Endodermal cell (in vitro differentiated cells): ENCODE results near the gene CRTC1. TPM values are rescaled to one million over a fixed set of nuclear protein-coding genes. Genes with fewer than 3 reads are reported as not detected.

Experiments
- DNase-seq: peaks from one replicate; pipeline ENCODE4 v3.0.0-alpha.2; 2017
- H3K27ac ChIP-seq: 2 replicates; pipeline ENCODE4 v1.5.1; 2013; ENCODE audit warnings: mild to moderate bottlenecking, low read depth, low read length, moderate library complexity
- H3K27me3 ChIP-seq: 2 replicates; pipeline ENCODE4 v1.6.1; 2013; ENCODE audit warnings: mild to moderate bottlenecking, low read length, moderate library complexity; ENCODE audit not compliant: insufficient read depth, control insufficient read depth, poor library complexity, severe bottlenecking
- H3K36me3 ChIP-seq: 2 replicates; pipeline ENCODE4 v1.7.0; 2013; ENCODE audit warnings: mild to moderate bottlenecking, low read length, moderate library complexity; ENCODE audit not compliant: control insufficient read depth, insufficient read depth
- H3K4me1 ChIP-seq: one replicate; pipeline ENCODE4 v1.7.0; 2013; ENCODE audit warnings: low read length; ENCODE audit not compliant: control insufficient read depth, insufficient read depth
- H3K4me3 ChIP-seq: 2 replicates; pipeline ENCODE4 v1.5.1; 2013; ENCODE audit warnings: mild to moderate bottlenecking, low read length, moderate library complexity
- H3K9ac ChIP-seq: 2 replicates; pipeline ENCODE4 v1.6.1; 2013; ENCODE audit warnings: mild to moderate bottlenecking, low read length, moderate library complexity; ENCODE audit not compliant: poor library complexity, severe bottlenecking; ENCODE audit errors: extremely low read depth
- H3K9me3 ChIP-seq: 2 replicates; pipeline ENCODE4 v1.6.1; 2013; ENCODE audit warnings: mild to moderate bottlenecking, low read length, moderate library complexity; ENCODE audit not compliant: control insufficient read depth
- H3K27ac Mint-ChIP-seq: 2 replicates; pipeline ENCODE4 v1.8.0; 2020; ENCODE audit warnings: mixed read lengths
- H3K27me3 Mint-ChIP-seq: 2 replicates; pipeline ENCODE4 v1.8.0; 2021; ENCODE audit warnings: mild to moderate bottlenecking, mixed read lengths; ENCODE audit not compliant: insufficient read depth
- H3K36me3 Mint-ChIP-seq: 2 replicates; pipeline ENCODE4 v1.8.0; 2020; ENCODE audit warnings: low read depth, mixed read lengths
- H3K4me1 Mint-ChIP-seq: 2 replicates; pipeline ENCODE4 v1.8.0; 2020; ENCODE audit warnings: mixed read lengths
- H3K4me3 Mint-ChIP-seq: 2 replicates; pipeline ENCODE4 v1.8.0; 2020; ENCODE audit warnings: mild to moderate bottlenecking, moderate library complexity, mixed read lengths
- H3K9me3 Mint-ChIP-seq: 2 replicates; pipeline ENCODE4 v1.8.0; 2020; ENCODE audit warnings: mild to moderate bottlenecking, mixed read lengths
- CTCF ChIP-seq: fragments of 200-600 bp; sonication (generic); conservative IDR thresholded peaks from 2 replicates; pipeline ENCODE4 v1.5.0; 2021; ENCODE audit warnings: antibody characterized with exemption, mild to moderate bottlenecking
- WGBS, 2 experiments: methylation state at CpG; one replicate each; pipeline versions ENCODE4 v1.1.5 to v1.1.7; 2013; ENCODE audit warnings: missing lambda C conversion rate in 2 of 2, mixed read lengths in 1 of 2; ENCODE audit not compliant: insufficient coverage in 1 of 2, insufficient read length in 1 of 2; 5-methylcytosine and 5-hydroxymethylcytosine counted together
- total RNA-seq, 2 donors: library from RNA; stranded (reverse); fragmentation: NEBNext Ultra II Directional in 1 of 2; extraction: Animal tissue kit (Norgen Biotek cat#: 25700) in 1 of 2; gene quantifications; 2 replicates in 1 of 2; 3 replicates in 1 of 2; pipeline ENCODE4 v1.2.1, GENCODE V29; 2021

Gene CRTC1
- total RNA-seq, 2 donors from 2014 or later = 26.6 to 29.7 TPM

DNA sequence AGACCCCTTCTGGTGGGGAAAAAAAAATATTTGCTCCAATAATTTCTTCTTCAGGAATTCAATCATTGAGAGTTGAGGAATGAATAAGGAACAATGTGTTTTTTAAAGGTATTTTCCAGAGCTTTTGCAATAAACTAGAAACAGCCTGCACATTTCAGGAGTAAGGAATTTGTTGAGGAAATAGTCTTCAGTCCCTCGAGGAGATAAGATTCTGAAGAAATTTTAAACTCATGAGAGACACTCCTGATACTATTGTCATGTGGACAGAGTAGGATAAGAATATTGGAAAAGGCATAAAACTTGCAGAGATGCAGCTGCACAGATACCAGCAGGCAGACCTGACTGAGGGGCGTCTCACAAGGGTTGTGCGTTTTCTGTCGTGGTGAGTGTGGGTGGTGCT, 71.0 kb downstream of the CRTC1 start:
- H3K27me3 ChIP-seq = no peaks in the 10 kb centered on the region
- peaks cover 40% of the 10 kb centered on the region for H3K36me3 Mint-ChIP-seq
- H3K36me3 ChIP-seq = peaks cover 13% of the 10 kb centered on the region
- H3K4me1 ChIP-seq = peaks cover 3% of the 10 kb centered on the region
- H3K27ac Mint-ChIP-seq = no peak overlapping the region
- H3K9ac ChIP-seq = no peak overlapping the region
- no peak overlapping the region for H3K27ac ChIP-seq
- no peak for TF ChIP-seq CTCF
- 89 to 97% methylated on average over 1 to 3 of the region's 4 CpGs for WGBS, 2 experiments
- no peak for DNase-seq
- H3K9me3 ChIP-seq = no peaks in the 10 kb centered on the region
- no peaks in the 10 kb centered on the region for H3K9me3 Mint-ChIP-seq
- H3K27me3 Mint-ChIP-seq = no peaks in the 10 kb centered on the region
- no peak overlapping the region for H3K4me3 Mint-ChIP-seq
- no peak overlapping the region for H3K4me3 ChIP-seq
- H3K4me1 Mint-ChIP-seq = peaks cover 3% of the 10 kb centered on the region

GRCh38 chr19:18756896-18757295, 73.4 kb downstream of the CRTC1 start:
- no peak overlapping the region for H3K4me3 ChIP-seq
- DNase-seq = no peak
- no peaks in the 10 kb centered on the region for H3K27me3 Mint-ChIP-seq
- no peak for TF ChIP-seq CTCF
- no peaks in the 10 kb centered on the region for H3K9me3 Mint-ChIP-seq
- H3K36me3 Mint-ChIP-seq = peaks cover 26% of the 10 kb centered on the region
- no peak overlapping the region for H3K27ac Mint-ChIP-seq
- H3K9ac ChIP-seq = no peak overlapping the region
- H3K27ac ChIP-seq = no peak overlapping the region
- no peaks in the 10 kb centered on the region for H3K27me3 ChIP-seq
- no peaks in the 10 kb centered on the region for H3K4me1 Mint-ChIP-seq
- H3K4me3 Mint-ChIP-seq = no peak overlapping the region
- no peaks in the 10 kb centered on the region for H3K9me3 ChIP-seq
- no peaks in the 10 kb centered on the region for H3K4me1 ChIP-seq
- 93 to 95% methylated on average over 13 to 16 of the region's 16 CpGs for WGBS, 2 experiments
- peaks cover 10% of the 10 kb centered on the region for H3K36me3 ChIP-seq

- no peak overlapping the region for H3K4me3 Mint-ChIP-seq
Measured at GRCh38 chr19:18759304-18759994, 76.0 kb downstream of the CRTC1 start.

More at GRCh38 chr19:18759304-18759994, 76.0 kb downstream of the CRTC1 start:
- H3K4me1 Mint-ChIP-seq = no peaks in the 10 kb centered on the region
- H3K36me3 ChIP-seq = peaks cover 2% of the 10 kb centered on the region
- TF ChIP-seq CTCF = no peak
- H3K9ac ChIP-seq = no peak overlapping the region
- no peaks in the 10 kb centered on the region for H3K9me3 Mint-ChIP-seq
- no peak overlapping the region for H3K27ac Mint-ChIP-seq
- peaks cover 11% of the 10 kb centered on the region for H3K27me3 Mint-ChIP-seq
- no peaks in the 10 kb centered on the region for H3K4me1 ChIP-seq
- 91 to 93% methylated on average over 11 to 19 of the region's 19 CpGs for WGBS, 2 experiments
- DNase-seq = no peak
- H3K4me3 ChIP-seq = no peak overlapping the region
- H3K36me3 Mint-ChIP-seq = peaks cover 11% of the 10 kb centered on the region
- no peak overlapping the region for H3K27ac ChIP-seq
- no peaks in the 10 kb centered on the region for H3K27me3 ChIP-seq
- no peaks in the 10 kb centered on the region for H3K9me3 ChIP-seq
